HCT116 (cell line): ENCODE data around the gene HERC2.

Experiments
- ELF1 ChIP-seq: IDR thresholded peaks from 2 replicates; pipeline ENCODE4 v1.6.1; 2012; ENCODE audit warnings: low read depth, borderline replicate concordance
- JUND ChIP-seq: IDR thresholded peaks from 2 replicates; pipeline ENCODE4 v1.6.1; 2012
- POLR2A ChIP-seq: IDR thresholded peaks from 2 replicates; pipeline ENCODE4 v1.7.0; 2011; ENCODE audit warnings: borderline replicate concordance; ENCODE audit not compliant: insufficient read depth, insufficient read length; ENCODE audit errors: extremely low read depth
- RAD21 ChIP-seq: IDR thresholded peaks from 2 replicates; pipeline ENCODE4 v1.6.1; 2012; ENCODE audit warnings: low read depth, mild to moderate bottlenecking
- SIN3A ChIP-seq: IDR thresholded peaks from 2 replicates; pipeline ENCODE4 v1.6.1; 2012; ENCODE audit warnings: low read depth
- TF ChIP-seq, protein P1 (sequence below), 3 experiments: fragments of 200-600 bp in 1 of 3; sonication (generic) in 1 of 3; IDR thresholded peaks in 2 of 3; conservative IDR thresholded peaks in 1 of 3; 2 replicates each; pipeline ENCODE4 v1.5.1; 2012 to 2017; ENCODE audit warnings: low read depth in 2 of 3, low read length in 2 of 3, antibody characterized with exemption in 1 of 3, borderline replicate concordance in 1 of 3, control low read depth in 1 of 3, mild to moderate bottlenecking in 1 of 3, mixed read lengths in 1 of 3, mixed run types in 1 of 3, moderate library complexity in 1 of 3; ENCODE audit not compliant: insufficient read depth in 1 of 3
- TF ChIP-seq, protein P2 (sequence below): IDR thresholded peaks from 2 replicates; pipeline ENCODE4 v1.6.1; 2012
- TF ChIP-seq, protein P3 (sequence below): IDR thresholded peaks from 2 replicates; pipeline ENCODE4 v1.6.1; 2012; ENCODE audit warnings: low read depth

DNA sequence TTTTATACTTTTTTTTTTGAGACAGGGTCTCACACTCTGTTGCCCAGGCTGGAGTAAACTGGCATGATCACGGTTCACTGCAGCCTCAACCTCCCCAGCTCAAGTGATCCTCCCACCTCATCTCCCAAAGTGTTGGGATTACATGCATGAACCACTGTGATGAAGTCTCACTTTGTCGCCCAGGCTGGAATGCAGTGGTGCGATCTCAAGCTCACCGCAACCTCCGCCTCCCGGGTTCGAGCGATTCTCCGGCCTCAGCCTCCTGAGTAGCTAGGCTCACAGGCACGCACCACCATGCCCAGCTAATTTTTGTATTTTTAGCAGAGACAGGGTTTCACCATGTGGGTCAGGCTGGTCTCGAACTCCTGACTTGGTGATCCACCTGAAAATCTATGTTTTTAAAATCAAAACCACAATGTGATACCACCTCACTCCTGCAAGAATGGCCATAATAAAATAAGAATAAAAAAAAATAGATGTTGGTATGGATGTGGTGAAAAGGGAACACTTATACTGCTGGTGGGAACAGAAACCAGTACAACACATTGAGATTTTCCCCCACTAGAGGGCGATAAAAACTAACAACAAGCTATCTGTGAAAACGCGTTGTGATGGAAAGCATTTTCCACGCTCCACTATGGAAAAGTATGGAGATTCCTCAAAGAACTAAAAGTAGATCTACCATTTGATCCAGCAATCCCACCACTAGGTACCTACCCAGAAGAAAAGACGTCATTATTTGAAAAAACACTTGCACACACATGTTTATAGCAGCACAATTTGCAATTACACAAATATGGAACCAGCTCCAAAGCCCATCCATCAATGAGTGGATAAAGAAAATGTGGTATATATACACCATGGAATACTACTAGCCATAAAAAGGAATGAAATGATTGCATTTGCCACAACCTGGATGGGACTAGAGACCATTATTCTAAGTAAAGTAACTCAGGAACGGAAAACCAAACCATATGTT, 196.0 kb downstream of the HERC2 start:
- TF ChIP-seq POLR2A (no peak), RAD21 (peak; percentile 43; the same call in 1 of the 2 replicates), ELF1 (no peak), SIN3A (no peak), JUND (no peak)
- TF ChIP-seq, protein P1, sequence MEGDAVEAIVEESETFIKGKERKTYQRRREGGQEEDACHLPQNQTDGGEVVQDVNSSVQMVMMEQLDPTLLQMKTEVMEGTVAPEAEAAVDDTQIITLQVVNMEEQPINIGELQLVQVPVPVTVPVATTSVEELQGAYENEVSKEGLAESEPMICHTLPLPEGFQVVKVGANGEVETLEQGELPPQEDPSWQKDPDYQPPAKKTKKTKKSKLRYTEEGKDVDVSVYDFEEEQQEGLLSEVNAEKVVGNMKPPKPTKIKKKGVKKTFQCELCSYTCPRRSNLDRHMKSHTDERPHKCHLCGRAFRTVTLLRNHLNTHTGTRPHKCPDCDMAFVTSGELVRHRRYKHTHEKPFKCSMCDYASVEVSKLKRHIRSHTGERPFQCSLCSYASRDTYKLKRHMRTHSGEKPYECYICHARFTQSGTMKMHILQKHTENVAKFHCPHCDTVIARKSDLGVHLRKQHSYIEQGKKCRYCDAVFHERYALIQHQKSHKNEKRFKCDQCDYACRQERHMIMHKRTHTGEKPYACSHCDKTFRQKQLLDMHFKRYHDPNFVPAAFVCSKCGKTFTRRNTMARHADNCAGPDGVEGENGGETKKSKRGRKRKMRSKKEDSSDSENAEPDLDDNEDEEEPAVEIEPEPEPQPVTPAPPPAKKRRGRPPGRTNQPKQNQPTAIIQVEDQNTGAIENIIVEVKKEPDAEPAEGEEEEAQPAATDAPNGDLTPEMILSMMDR (IDR thresholded peaks at IDR 0.05 in 2 of 3, conservative IDR thresholded peaks at IDR 0.05 in 1 of 3; ENCODE audit: borderline replicate concordance in 1 of 3, insufficient read depth in 1 of 3, low read depth in 2 of 3, low read length in 2 of 3) = peak; percentile 24 to 68 (median 59); a peak in 5 of 6 replicates
- TF ChIP-seq, protein P2, sequence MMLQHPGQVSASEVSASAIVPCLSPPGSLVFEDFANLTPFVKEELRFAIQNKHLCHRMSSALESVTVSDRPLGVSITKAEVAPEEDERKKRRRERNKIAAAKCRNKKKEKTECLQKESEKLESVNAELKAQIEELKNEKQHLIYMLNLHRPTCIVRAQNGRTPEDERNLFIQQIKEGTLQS = no peak
- TF ChIP-seq, protein P3, sequence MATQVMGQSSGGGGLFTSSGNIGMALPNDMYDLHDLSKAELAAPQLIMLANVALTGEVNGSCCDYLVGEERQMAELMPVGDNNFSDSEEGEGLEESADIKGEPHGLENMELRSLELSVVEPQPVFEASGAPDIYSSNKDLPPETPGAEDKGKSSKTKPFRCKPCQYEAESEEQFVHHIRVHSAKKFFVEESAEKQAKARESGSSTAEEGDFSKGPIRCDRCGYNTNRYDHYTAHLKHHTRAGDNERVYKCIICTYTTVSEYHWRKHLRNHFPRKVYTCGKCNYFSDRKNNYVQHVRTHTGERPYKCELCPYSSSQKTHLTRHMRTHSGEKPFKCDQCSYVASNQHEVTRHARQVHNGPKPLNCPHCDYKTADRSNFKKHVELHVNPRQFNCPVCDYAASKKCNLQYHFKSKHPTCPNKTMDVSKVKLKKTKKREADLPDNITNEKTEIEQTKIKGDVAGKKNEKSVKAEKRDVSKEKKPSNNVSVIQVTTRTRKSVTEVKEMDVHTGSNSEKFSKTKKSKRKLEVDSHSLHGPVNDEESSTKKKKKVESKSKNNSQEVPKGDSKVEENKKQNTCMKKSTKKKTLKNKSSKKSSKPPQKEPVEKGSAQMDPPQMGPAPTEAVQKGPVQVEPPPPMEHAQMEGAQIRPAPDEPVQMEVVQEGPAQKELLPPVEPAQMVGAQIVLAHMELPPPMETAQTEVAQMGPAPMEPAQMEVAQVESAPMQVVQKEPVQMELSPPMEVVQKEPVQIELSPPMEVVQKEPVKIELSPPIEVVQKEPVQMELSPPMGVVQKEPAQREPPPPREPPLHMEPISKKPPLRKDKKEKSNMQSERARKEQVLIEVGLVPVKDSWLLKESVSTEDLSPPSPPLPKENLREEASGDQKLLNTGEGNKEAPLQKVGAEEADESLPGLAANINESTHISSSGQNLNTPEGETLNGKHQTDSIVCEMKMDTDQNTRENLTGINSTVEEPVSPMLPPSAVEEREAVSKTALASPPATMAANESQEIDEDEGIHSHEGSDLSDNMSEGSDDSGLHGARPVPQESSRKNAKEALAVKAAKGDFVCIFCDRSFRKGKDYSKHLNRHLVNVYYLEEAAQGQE = no peak
